ENCODE results near the gene EIF2A.
A peak's percentile ranks its signal among the peaks of the same experiment; 100 is the strongest.
"Not testable (repeated sequence)": the region's sequence is repeated elsewhere in the genome, so short reads cannot be mapped to it uniquely, and the experiment has no call there.

EIF2A gene

DNA sequence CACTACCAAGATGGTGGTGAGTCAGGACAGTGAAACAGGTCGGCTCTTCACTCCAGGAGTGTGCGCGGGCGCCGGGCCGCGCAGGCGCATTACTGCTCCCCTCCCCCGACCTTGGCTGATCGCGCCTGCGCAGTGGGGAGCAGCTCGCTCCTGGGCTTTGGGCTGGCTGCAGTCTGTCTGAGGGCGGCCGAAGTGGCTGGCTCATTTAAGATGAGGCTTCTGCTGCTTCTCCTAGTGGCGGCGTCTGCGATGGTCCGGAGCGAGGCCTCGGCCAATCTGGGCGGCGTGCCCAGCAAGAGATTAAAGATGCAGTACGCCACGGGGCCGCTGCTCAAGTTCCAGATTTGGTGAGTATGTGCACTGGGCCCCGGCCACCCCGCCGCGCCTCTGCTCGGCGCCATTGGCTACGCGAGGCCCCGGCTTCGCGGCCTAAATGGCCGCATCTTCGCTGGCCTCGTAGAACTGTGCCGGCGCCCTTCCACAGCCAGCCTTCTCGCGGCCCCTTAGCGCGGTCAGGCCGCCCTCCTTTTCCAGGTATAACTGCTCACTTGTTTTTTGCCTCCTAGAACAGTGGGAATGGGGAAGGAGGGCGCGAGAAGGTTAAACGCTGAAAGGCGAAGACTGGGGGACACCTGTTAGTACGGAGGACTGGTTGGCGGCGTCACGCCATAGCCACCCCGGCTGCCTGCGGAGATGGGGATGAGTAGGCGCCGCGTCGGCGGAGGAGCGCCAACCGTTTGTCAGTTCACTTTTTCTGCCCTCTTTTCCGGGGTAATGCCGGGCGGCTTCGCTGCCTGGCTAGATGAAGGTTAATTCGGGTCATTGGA, 56.8 kb downstream of the EIF2A start, which contains the start of gene SELENOT:
SELENOT (plus strand) TSS at position 169 of the 827 bp plus-strand sequence; CDS start at position 211, 42 bp downstream.
- peak; percentile 89 to 92 for DNase-seq

- DNase-seq: peak; percentile 20 to 41
Observed at GRCh38 chr3:150603980-150604319, 57.4 kb downstream of the EIF2A start.

DNA sequence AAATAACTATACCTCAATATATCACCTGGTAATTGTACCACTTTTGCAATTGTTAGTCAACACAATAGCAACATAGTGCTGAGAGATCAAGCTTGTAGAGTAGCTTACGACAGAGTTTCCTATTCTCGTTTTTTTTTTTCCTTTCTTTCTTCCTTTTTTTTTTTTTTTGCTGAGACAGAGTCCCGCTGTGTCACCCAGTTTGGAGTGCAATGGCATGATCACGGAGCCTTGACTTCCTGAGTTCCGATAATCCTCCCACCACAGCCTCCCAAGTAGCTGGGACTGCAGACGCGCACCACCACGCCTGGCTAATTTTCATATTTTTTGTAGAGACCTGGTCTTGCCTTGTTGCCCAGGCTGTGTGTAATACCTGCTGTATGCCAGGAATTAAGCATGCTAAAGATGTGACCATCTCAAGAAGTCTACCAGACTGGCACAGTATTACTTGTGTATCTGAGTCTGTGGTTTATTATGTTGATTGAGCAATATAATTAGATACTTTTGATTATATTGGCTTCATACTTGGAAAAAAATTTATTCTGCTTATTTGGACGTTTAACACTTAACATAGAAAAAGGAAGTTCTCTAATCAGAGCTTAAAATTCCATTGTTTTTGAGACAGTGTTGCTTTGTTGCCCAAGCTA, 59.5 kb downstream of the EIF2A start:
- DNase-seq: no peak

DNA sequence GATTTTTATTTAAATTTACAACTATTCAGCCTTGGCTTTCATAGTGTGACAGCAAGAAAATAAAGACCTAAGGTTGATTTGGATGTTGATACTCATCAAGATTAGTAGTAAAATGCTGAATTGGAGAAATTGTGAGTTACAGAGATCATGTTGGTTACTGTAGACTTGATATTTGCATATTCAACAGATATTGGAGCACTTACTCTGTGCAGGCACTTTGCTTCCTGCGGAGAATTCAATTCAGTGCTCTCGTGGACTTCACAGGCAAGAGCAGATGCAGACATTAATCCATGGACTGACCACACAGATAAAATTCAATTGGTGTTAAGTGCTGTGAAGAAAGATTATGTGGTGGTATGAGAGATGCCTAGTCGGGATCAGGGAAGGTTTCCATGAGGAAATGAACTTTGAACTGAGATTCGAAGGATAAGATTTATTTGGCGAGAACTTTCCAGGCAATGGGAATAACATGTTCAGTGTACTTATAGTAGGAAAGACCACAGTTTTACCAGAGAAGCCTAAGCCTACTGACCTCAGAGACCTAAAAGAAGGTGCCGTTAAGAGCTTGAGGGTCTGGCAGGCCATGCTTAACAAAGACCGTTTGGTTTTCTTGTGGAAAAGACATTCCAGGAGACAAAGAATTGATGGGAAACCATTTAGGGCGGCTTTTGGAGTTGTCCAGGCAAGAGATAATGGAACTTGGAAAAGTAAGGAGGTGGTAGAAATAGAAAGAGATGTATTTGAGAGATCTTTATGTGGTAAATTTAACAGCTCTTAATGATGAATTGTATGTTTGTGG, 60.9 kb downstream of the EIF2A start:
- no peak for DNase-seq

DNA sequence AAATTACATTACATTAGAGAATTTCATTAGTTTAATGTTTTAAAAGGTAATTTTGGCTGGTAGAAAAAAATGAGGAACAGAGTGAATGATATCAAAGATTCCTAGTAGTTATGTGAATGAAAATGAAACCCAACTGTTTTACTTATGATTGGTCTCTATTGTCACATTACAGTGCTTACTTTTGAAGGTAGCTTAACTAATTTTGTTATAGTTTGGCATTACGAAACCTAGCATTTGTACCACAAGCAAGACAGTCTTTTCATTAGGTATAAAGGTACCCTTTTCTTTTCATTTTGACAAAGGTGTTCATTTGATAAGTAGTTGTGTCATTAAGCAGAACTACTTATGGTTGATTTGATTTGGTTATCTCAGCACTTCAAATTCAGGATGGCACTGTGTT, 63.4 kb downstream of the EIF2A start:
- DNase-seq: no peak

DNA sequence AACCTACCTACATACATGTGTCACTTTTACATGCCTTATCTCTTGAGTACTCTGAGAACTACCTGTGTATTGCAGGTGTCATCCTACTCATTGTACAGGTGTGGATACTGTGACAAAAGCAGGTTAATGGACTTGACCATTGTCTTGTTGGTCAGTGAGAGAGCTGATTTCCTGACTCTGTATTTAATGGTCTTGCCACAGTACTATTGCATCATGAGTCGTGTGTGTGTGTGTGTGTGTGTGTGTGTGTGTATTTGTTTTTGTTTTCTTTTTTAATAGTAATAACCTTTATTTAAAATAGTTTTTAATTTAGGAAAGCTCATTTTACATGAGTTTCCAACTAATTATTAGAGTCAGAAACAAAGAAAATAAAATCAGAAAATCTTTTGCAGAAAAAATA, 64.2 kb downstream of the EIF2A start:
- DNase-seq: no peak

GRCh38 chr3:150611666-150612065, 65.1 kb downstream of the EIF2A start:
- DNase-seq: no peak

- DNase-seq: no peak
Observed at GRCh38 chr3:150612494-150612893, 65.9 kb downstream of the EIF2A start.

GRCh38 chr3:150613034-150613433, 66.4 kb downstream of the EIF2A start:
- DNase-seq: no peak

DNA sequence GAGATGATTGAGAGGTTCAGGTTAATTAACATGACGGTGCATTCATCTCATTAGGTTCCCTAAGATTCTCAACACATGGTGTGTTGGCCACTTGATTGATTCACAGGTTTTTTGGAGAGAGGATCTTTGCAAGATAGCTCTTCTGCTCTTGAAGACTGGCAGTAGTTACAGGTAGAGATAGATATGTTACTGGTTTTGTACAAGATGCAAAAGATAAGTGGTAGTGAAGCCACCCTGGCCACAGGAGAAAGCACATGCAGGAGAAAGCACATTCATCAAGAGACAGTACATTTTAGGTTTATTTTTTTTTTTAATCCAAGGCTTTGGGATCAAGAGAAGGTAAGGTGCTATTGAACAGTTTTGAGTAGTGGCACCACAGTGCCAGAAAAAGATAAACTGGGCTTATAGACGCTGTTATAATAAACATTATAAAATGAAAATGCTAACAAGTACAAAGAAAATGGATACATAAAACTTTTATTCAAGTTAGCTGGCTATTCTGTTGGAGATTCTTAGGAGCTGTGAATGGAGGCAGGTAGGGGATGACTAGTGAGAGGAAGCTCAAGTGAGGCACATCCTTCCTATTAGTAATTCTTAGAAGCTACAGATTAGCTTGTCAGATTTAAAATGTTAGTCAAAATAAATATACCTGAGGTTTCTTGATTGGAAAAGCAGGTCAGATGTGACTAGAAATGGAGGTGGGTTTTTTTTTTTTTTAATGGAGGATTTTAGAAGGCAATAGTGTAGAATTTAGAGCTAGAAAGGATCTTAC, 67.3 kb downstream of the EIF2A start:
- DNase-seq: no peak

GRCh38 chr3:150620002-150620689, 73.6 kb downstream of the EIF2A start:
- no peak for DNase-seq

DNA sequence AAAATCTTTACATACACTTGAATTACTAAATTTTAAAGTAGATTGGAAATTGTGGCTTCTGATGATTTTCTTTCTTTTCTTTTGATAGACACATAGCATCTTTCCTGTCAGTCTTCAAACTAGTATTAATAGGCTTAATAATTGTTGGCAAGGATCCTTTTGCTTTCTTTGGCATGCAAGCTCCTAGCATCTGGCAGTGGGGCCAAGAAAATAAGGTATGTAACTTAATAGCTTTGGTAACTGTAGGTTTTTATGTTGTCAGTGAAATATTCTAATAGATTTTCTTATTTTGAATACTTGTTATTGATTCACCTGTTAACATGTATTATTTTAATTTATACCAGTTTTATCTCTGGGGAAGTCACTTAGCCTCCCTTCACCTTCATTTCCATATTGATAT, 76.4 kb downstream of the EIF2A start:
- DNase-seq: not testable (repeated sequence)

DNA sequence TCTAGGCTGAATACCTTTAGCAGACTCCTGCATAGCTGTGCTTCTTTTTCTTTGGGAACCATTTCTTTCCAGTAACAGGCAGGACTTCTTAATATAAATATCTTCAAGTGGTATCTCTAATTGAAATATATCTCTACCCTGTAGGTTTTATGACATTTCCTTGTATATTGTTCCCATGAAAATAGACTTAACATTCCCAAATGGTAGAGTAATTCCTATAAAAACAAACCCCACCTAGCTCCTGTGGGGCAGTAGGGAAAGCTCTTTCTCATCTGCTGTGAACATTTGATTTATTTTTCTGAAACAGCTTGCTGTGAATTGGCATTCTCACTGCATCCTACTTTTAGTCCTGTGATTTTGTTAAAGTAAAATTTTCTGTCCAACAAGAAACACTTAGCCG, 77.4 kb downstream of the EIF2A start:
- no peak for DNase-seq

- no peak for DNase-seq
Observed at GRCh38 chr3:150626148-150626930, 79.8 kb downstream of the EIF2A start.

- DNase-seq: no peak
Observed at GRCh38 chr3:150627557-150627956, 81.0 kb downstream of the EIF2A start.

DNA sequence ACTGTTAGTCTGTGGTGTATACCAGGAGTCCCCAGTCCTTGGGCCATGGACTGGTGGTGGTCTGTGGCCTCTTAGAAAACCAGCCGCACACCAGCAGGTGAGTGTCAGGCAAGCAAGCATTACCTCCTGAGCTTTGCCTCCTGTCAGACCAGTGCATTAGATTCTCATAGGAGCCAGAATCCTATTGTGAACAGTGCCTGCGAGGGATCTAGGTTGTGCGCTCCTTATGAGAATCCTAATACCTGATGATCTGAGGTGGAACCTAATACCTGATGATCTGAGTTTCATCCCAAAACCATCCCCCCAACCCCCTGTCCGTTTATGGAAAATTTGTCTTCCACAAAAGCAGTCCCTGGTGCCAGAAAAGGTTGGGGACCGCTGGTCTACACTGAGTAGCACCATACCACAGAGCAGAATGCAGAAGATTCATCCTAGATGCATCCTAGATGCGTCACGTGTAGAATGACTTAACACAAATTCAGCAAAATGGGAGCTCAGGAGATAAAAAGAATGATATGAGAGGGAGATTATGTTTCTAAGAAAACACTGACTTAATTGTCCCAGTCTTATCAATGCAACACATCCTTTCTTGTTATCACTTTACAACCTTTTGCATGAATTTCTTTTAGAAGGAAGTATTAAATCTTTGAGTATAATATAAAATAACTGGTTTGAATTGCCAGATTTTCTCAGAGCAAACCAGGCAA, 85.1 kb downstream of the EIF2A start:
- no peak for DNase-seq

GRCh38 chr3:150635076-150635475, 88.5 kb downstream of the EIF2A start:
- DNase-seq: no peak

DNA sequence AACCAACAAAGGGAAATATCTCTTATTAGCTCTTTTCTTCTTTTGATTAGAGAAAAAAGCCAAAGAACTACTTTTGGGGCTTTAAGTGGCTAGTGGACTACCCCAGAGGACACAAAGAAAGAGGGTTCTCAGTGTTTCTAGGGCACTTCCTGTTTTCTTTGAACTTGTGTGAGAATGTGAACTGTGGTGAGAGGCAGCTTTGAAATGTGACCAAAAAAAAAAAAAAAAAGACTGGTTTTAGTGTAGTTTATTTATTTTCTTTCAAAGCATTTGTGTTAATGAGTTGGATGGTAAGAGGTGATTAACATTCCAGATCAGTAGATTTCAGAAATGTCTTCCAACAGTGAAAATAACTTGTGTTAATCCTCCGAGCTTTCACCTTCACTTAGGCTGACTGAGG, 88.9 kb downstream of the EIF2A start:
- no peak for DNase-seq
